ENCODE measurements around the gene TUG1.

DNA sequence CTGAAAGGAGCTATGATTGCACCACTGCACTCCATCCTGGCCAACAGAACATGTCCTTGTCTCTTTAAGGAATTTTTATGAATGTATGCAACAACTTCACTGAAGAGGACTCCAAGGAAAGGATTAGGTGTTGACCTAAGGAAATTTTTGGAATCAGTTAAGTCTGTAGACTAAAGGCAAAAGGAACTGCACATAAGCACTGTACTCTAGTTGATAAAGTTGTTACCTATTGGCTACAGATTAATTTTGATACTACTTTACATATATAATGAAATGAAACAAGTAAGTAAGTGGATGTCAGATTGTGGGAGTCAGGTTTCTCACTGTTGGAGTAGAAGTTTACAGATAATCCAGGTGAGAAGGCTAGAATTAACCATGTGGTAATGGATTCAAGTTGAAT is 36.5 kb downstream of the TUG1 start:
- no peak for TF ChIP-seq POLR2A (IDR thresholded peaks at IDR 0.05)
- TF ChIP-seq, protein P1, sequence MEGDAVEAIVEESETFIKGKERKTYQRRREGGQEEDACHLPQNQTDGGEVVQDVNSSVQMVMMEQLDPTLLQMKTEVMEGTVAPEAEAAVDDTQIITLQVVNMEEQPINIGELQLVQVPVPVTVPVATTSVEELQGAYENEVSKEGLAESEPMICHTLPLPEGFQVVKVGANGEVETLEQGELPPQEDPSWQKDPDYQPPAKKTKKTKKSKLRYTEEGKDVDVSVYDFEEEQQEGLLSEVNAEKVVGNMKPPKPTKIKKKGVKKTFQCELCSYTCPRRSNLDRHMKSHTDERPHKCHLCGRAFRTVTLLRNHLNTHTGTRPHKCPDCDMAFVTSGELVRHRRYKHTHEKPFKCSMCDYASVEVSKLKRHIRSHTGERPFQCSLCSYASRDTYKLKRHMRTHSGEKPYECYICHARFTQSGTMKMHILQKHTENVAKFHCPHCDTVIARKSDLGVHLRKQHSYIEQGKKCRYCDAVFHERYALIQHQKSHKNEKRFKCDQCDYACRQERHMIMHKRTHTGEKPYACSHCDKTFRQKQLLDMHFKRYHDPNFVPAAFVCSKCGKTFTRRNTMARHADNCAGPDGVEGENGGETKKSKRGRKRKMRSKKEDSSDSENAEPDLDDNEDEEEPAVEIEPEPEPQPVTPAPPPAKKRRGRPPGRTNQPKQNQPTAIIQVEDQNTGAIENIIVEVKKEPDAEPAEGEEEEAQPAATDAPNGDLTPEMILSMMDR (IDR thresholded peaks at IDR 0.05): no peak
